Left renal cortex interstitium (tissue), 4 donors: ENCODE data around the gene AHNAK. TPM values are rescaled to one million over a fixed set of nuclear protein-coding genes. Genes with fewer than 3 reads are reported as not detected.
"Not testable (repeated sequence)": the region's sequence is repeated elsewhere in the genome, so short reads cannot be mapped to it uniquely, and the experiment has no call there.

ENCODE experiments used
- DNase-seq, 4 donors: peaks; one replicate each; pipeline ENCODE4 v3.0.0-alpha.2; 2013; ENCODE audit warnings: low read depth in 4 of 4, low spot score in 2 of 4, missing footprints in 1 of 4
- polyA plus RNA-seq, 4 donors: library from polyadenylated mRNA; unstranded; fragments of 120-200 nt; gene quantifications; one replicate each; pipeline ENCODE4 v1.2.1, GENCODE V29; 2013; ENCODE audit not compliant: insufficient read length in 4 of 4

AHNAK gene
- polyA plus RNA-seq, 4 donors = 182 to 215 (median 196) TPM

GRCh38 chr11:62573592-62574362 lies 27.2 kb upstream of the AHNAK start, which contains the start of gene EEF1G:
Gene EEF1G (minus strand): TSS chr11:62573891. CDS start chr11:62573842, 49 bp downstream.
- peak; percentile 95 to 100 (median 98) for DNase-seq

- peak in 1 of 4 donors; percentile 59 for DNase-seq
Measured at GRCh38 chr11:62573006-62573591, 26.5 kb upstream of the AHNAK start.

- no peak for DNase-seq
Measured at GRCh38 chr11:62572431-62572830, 25.8 kb upstream of the AHNAK start.

- not testable (repeated sequence) for DNase-seq
Measured at GRCh38 chr11:62571493-62571892, 24.9 kb upstream of the AHNAK start.

- DNase-seq = not testable (repeated sequence)
Measured at GRCh38 chr11:62570903-62571302, 24.3 kb upstream of the AHNAK start.

GRCh38 chr11:62569611-62570010 lies 23.0 kb upstream of the AHNAK start:
- DNase-seq = no peak

- no peak for DNase-seq
Measured at GRCh38 chr11:62567018-62567633, 20.5 kb upstream of the AHNAK start.

- DNase-seq = no peak
Measured at GRCh38 chr11:62566247-62566646, 19.6 kb upstream of the AHNAK start.

GRCh38 chr11:62565100-62565802 lies 18.6 kb upstream of the AHNAK start:
- no peak for DNase-seq

GRCh38 chr11:62561677-62562230 lies 15.1 kb upstream of the AHNAK start:
- not testable (repeated sequence) for DNase-seq

- DNase-seq = no peak
Measured at GRCh38 chr11:62560566-62561103, 14.0 kb upstream of the AHNAK start.

- DNase-seq = not testable (repeated sequence)
Measured at GRCh38 chr11:62559626-62560025, 13.0 kb upstream of the AHNAK start.

GRCh38 chr11:62559204-62559603 lies 12.6 kb upstream of the AHNAK start:
- no peak for DNase-seq

GRCh38 chr11:62558669-62559068 lies 12.1 kb upstream of the AHNAK start:
- no peak for DNase-seq

- no peak for DNase-seq
Measured at GRCh38 chr11:62556875-62557631, 10.4 kb upstream of the AHNAK start.

- peak in 1 of 4 donors; percentile 65 for DNase-seq
Measured at GRCh38 chr11:62556108-62556874, 9.7 kb upstream of the AHNAK start.

GRCh38 chr11:62555464-62556107 lies 9.0 kb upstream of the AHNAK start:
- DNase-seq = no peak

GRCh38 chr11:62554387-62555167 lies 8.0 kb upstream of the AHNAK start:
- DNase-seq = no peak
